PC-3 (cell line): ENCODE results near the gene TMEM125.

Source experiments
- CTCF ChIP-seq: fragments of 300-600 bp; sonication (generic); conservative IDR thresholded peaks from 2 replicates; pipeline ENCODE4 v1.5.1; 2017; ENCODE audit warnings: antibody characterized with exemption, low read depth, mild to moderate bottlenecking, low read length
- EZH2 ChIP-seq: fragments of 300-600 bp; sonication (generic); IDR thresholded peaks from one replicate; pipeline ENCODE4 v1.6.1; 2017; ENCODE audit warnings: antibody characterized with exemption, mild to moderate bottlenecking, low read length; ENCODE audit not compliant: unreplicated experiment
- EZH2phosphoT487 ChIP-seq: fragments of 300-600 bp; sonication (generic); IDR thresholded peaks from 2 replicates; pipeline ENCODE4 v1.6.1; 2018; ENCODE audit warnings: mild to moderate bottlenecking, antibody characterized with exemption, low read length, borderline replicate concordance

GRCh38 chr1:43316738-43317520 is 47.1 kb downstream of the TMEM125 start:
- peak; percentile 43 for TF ChIP-seq CTCF
- no peak for TF ChIP-seq EZH2
- no peak for TF ChIP-seq EZH2phosphoT487
